ENCODE data around the gene PRR23E. TPM values are rescaled to one million over a fixed set of nuclear protein-coding genes. Genes with fewer than 3 reads are reported as not detected.

The PRR23E gene
- not detected for total RNA-seq

GRCh38 chr3:127192576-127193232 is at the start of gene PRR23E:
PRR23E (plus strand) TSS chr3:127193131; CDS start chr3:127196686, 3,555 bp downstream.
- H3K4me3 Mint-ChIP-seq = no peak within 1 kb of the TSS
- ATAC-seq (ENCODE audit: low read depth) = no peak
- H3K9me3 Mint-ChIP-seq = peaks cover 5% of the 10 kb centered on the region
- no peak within 1 kb of the TSS for H3K27ac Mint-ChIP-seq
- POLR2A ChIA-PET = no interaction called here
- no peaks in the 10 kb centered on the region for H3K4me1 Mint-ChIP-seq
- no peak for DNase-seq
- peaks cover 10% of the 10 kb centered on the region for H3K27me3 Mint-ChIP-seq
- no peaks in the 10 kb centered on the region for H3K36me3 Mint-ChIP-seq

- POLR2A ChIA-PET = no interaction called here
- ATAC-seq (ENCODE audit: low read depth) = no peak
- Mint-ChIP-seq H3K36me3 (no peaks in the 10 kb centered on the region), H3K4me1 (no peaks in the 10 kb centered on the region), H3K27ac (no peak overlapping the region), H3K9me3 (peaks cover 4% of the 10 kb centered on the region), H3K27me3 (no peaks in the 10 kb centered on the region), H3K4me3 (no peak overlapping the region)
- no peak for DNase-seq
These were observed 49.8 kb upstream of the PRR23E start for GRCh38 chr3:127143172-127143571.

GRCh38 chr3:127144631-127145030 is 48.3 kb upstream of the PRR23E start:
- no peak for ATAC-seq (ENCODE audit: low read depth)
- Mint-ChIP-seq H3K36me3 (no peaks in the 10 kb centered on the region), H3K4me3 (no peak overlapping the region), H3K27me3 (peaks cover 3% of the 10 kb centered on the region), H3K4me1 (peaks cover 1% of the 10 kb centered on the region), H3K27ac (no peak overlapping the region), H3K9me3 (peaks cover 4% of the 10 kb centered on the region)
- DNase-seq = no peak
- POLR2A ChIA-PET = no interaction called here

GRCh38 chr3:127145266-127145665 is 47.7 kb upstream of the PRR23E start:
- H3K27ac Mint-ChIP-seq = no peak overlapping the region
- H3K4me1 Mint-ChIP-seq = peaks cover 1% of the 10 kb centered on the region
- peaks cover 4% of the 10 kb centered on the region for H3K9me3 Mint-ChIP-seq
- no peak for DNase-seq
- no peak for ATAC-seq (ENCODE audit: low read depth)
- H3K36me3 Mint-ChIP-seq = no peaks in the 10 kb centered on the region
- POLR2A ChIA-PET = no interaction called here
- H3K27me3 Mint-ChIP-seq = peaks cover 3% of the 10 kb centered on the region
- no peak overlapping the region for H3K4me3 Mint-ChIP-seq

GRCh38 chr3:127147291-127147885 is 45.5 kb upstream of the PRR23E start:
- POLR2A ChIA-PET = no interaction called here
- peaks cover 4% of the 10 kb centered on the region for H3K9me3 Mint-ChIP-seq
- H3K27ac Mint-ChIP-seq = no peak overlapping the region
- no peak overlapping the region for H3K4me3 Mint-ChIP-seq
- H3K4me1 Mint-ChIP-seq = peaks cover 1% of the 10 kb centered on the region
- no peak for DNase-seq
- peaks cover 3% of the 10 kb centered on the region for H3K27me3 Mint-ChIP-seq
- no peak for ATAC-seq (ENCODE audit: low read depth)
- no peaks in the 10 kb centered on the region for H3K36me3 Mint-ChIP-seq

- Mint-ChIP-seq H3K9me3 (no peaks in the 10 kb centered on the region), H3K4me1 (peaks cover 1% of the 10 kb centered on the region), H3K36me3 (no peaks in the 10 kb centered on the region), H3K27me3 (peaks cover 3% of the 10 kb centered on the region), H3K27ac (no peak overlapping the region), H3K4me3 (no peak overlapping the region)
- DNase-seq (no peak), ATAC-seq (ENCODE audit: low read depth) (no peak)
- POLR2A ChIA-PET = no interaction called here
These were observed 43.2 kb upstream of the PRR23E start for GRCh38 chr3:127149621-127150310.

GRCh38 chr3:127150513-127151250 is 42.2 kb upstream of the PRR23E start:
- H3K4me1 Mint-ChIP-seq = peaks cover 1% of the 10 kb centered on the region
- no peaks in the 10 kb centered on the region for H3K36me3 Mint-ChIP-seq
- H3K9me3 Mint-ChIP-seq = no peaks in the 10 kb centered on the region
- ATAC-seq (ENCODE audit: low read depth) (no peak), DNase-seq (no peak)
- H3K27me3 Mint-ChIP-seq = peaks cover 3% of the 10 kb centered on the region
- H3K27ac Mint-ChIP-seq = no peak overlapping the region
- no peak overlapping the region for H3K4me3 Mint-ChIP-seq
- POLR2A ChIA-PET = no interaction called here

- Mint-ChIP-seq H3K27me3 (peaks cover 3% of the 10 kb centered on the region), H3K4me3 (no peak overlapping the region), H3K9me3 (no peaks in the 10 kb centered on the region), H3K36me3 (no peaks in the 10 kb centered on the region), H3K4me1 (peaks cover 1% of the 10 kb centered on the region), H3K27ac (no peak overlapping the region)
- ATAC-seq (ENCODE audit: low read depth) (no peak), DNase-seq (no peak)
- POLR2A ChIA-PET = no interaction called here
These were observed 41.7 kb upstream of the PRR23E start for GRCh38 chr3:127151251-127151564.

- POLR2A ChIA-PET = no interaction called here
- no peak for ATAC-seq (ENCODE audit: low read depth)
- Mint-ChIP-seq H3K27ac (no peak overlapping the region), H3K27me3 (peaks cover 3% of the 10 kb centered on the region), H3K36me3 (no peaks in the 10 kb centered on the region), H3K4me1 (peaks cover 1% of the 10 kb centered on the region), H3K4me3 (no peak overlapping the region), H3K9me3 (no peaks in the 10 kb centered on the region)
- DNase-seq = no peak
These were observed 40.8 kb upstream of the PRR23E start for GRCh38 chr3:127151992-127152650.

GRCh38 chr3:127152684-127153505 is 40.0 kb upstream of the PRR23E start:
- Mint-ChIP-seq H3K9me3 (no peaks in the 10 kb centered on the region), H3K27me3 (peaks cover 3% of the 10 kb centered on the region), H3K36me3 (no peaks in the 10 kb centered on the region), H3K4me3 (no peak overlapping the region), H3K4me1 (peaks cover 1% of the 10 kb centered on the region), H3K27ac (no peak overlapping the region)
- DNase-seq (no peak), ATAC-seq (ENCODE audit: low read depth) (no peak)
- POLR2A ChIA-PET = no interaction called here

- DNase-seq (no peak), ATAC-seq (ENCODE audit: low read depth) (no peak)
- Mint-ChIP-seq H3K4me1 (peaks cover 1% of the 10 kb centered on the region), H3K36me3 (no peaks in the 10 kb centered on the region), H3K27ac (no peak overlapping the region), H3K27me3 (peaks cover 3% of the 10 kb centered on the region), H3K4me3 (no peak overlapping the region), H3K9me3 (no peaks in the 10 kb centered on the region)
- POLR2A ChIA-PET = no interaction called here
These were observed 39.5 kb upstream of the PRR23E start for GRCh38 chr3:127153506-127153815.

- H3K27me3 Mint-ChIP-seq = no peaks in the 10 kb centered on the region
- POLR2A ChIA-PET = no interaction called here
These were observed 36.4 kb upstream of the PRR23E start for GRCh38 chr3:127156338-127157050.

More at GRCh38 chr3:127156338-127157050, 36.4 kb upstream of the PRR23E start:
- no peak for ATAC-seq (ENCODE audit: low read depth)
- Mint-ChIP-seq H3K36me3 (no peaks in the 10 kb centered on the region), H3K4me3 (no peak overlapping the region), H3K4me1 (no peaks in the 10 kb centered on the region), H3K9me3 (no peaks in the 10 kb centered on the region), H3K27ac (no peak overlapping the region)
- DNase-seq = no peak

Measured in activated naive CD8-positive, alpha-beta T cell treated with anti-CD3 and anti-CD28 coated beads, Interleukin-2, amount 10 ng/mL, durations not matched to agents 7 days and 5 days (primary cell).